ENCODE results near the gene CACNA2D3. TPM values are rescaled to one million over a fixed set of nuclear protein-coding genes. Genes with fewer than 3 reads are reported as not detected.

Gene CACNA2D3
- total RNA-seq, 1 donor from 2014 or later: not detected

DNA sequence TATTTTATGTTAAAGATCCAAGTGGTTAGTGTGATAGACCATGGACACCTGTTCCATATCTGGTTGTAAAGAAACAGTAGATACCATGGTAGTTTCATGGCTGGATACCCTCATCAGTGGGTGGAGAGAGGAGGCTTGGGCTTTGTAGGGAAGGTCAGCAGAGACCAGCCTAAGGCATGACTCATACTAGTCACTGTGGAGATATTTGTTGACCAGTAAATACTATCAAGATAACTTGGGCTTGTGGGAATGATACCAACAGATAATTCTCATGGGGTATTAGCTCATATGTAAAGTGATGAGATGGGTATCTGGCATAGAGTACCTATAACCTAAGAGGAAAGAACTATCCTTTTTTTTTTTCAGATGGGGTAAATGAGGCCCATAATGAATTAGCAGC, 354.5 kb downstream of the CACNA2D3 start:
- no peak overlapping the region for H3K4me3 Mint-ChIP-seq (ENCODE audit: unreplicated experiment)
- peaks cover 38% of the 10 kb centered on the region for H3K9me3 Mint-ChIP-seq (ENCODE audit: low read depth)
- no peaks in the 10 kb centered on the region for H3K4me1 Mint-ChIP-seq (ENCODE audit: low read depth)
- no peaks in the 10 kb centered on the region for H3K36me3 Mint-ChIP-seq (ENCODE audit: low read depth)
- H3K27ac Mint-ChIP-seq (ENCODE audit: unreplicated experiment): no peak overlapping the region
- no peaks in the 10 kb centered on the region for H3K27me3 Mint-ChIP-seq (ENCODE audit: low read depth)
- DNase-seq (ENCODE audit: low spot score): no peak
- TF ChIP-seq, protein P1, sequence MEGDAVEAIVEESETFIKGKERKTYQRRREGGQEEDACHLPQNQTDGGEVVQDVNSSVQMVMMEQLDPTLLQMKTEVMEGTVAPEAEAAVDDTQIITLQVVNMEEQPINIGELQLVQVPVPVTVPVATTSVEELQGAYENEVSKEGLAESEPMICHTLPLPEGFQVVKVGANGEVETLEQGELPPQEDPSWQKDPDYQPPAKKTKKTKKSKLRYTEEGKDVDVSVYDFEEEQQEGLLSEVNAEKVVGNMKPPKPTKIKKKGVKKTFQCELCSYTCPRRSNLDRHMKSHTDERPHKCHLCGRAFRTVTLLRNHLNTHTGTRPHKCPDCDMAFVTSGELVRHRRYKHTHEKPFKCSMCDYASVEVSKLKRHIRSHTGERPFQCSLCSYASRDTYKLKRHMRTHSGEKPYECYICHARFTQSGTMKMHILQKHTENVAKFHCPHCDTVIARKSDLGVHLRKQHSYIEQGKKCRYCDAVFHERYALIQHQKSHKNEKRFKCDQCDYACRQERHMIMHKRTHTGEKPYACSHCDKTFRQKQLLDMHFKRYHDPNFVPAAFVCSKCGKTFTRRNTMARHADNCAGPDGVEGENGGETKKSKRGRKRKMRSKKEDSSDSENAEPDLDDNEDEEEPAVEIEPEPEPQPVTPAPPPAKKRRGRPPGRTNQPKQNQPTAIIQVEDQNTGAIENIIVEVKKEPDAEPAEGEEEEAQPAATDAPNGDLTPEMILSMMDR (IDR thresholded peaks at IDR 0.05): no peak

DNA sequence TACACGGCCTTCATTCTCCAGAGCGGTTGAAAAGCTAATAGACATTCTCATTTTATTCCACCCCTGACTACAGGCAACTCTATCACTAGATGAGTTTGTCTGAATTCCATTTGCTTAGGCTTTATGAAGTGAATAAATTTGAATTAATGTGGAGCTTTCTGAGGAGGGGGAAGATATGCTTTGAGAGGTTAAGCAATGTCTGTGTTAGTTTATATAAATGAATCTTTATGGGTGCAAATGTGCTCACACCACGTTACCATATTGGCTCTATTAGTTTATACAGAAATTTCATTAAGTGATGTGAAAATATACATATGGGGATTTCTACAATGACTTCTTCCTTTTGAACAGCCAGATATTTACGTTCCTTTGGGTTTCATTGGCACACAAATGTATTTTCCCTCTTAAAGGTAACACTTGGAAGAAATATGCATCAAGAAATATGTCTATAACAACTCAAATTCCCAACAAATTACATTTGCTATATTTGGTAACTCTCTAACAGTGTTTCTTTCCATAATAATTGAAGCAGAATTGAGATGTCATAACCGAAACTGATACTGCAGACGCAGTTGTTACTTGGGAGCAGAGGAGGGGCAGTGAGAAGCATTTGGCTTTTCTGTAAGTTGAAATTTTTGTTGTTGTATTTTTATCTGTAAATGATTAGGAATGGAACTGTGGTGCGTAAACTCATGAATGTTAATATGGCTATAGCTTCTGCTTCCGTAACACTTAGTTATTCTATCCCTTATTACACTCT, 359.4 kb downstream of the CACNA2D3 start:
- no peak for DNase-seq (ENCODE audit: low spot score)
- peaks cover 10% of the 10 kb centered on the region for H3K9me3 Mint-ChIP-seq (ENCODE audit: low read depth)
- H3K27me3 Mint-ChIP-seq (ENCODE audit: low read depth): no peaks in the 10 kb centered on the region
- TF ChIP-seq, protein P1 (IDR thresholded peaks at IDR 0.05): no peak
- H3K4me1 Mint-ChIP-seq (ENCODE audit: low read depth): no peaks in the 10 kb centered on the region
- H3K36me3 Mint-ChIP-seq (ENCODE audit: low read depth): no peaks in the 10 kb centered on the region
- H3K27ac Mint-ChIP-seq (ENCODE audit: unreplicated experiment): no peak overlapping the region
- H3K4me3 Mint-ChIP-seq (ENCODE audit: unreplicated experiment): no peak overlapping the region

DNA sequence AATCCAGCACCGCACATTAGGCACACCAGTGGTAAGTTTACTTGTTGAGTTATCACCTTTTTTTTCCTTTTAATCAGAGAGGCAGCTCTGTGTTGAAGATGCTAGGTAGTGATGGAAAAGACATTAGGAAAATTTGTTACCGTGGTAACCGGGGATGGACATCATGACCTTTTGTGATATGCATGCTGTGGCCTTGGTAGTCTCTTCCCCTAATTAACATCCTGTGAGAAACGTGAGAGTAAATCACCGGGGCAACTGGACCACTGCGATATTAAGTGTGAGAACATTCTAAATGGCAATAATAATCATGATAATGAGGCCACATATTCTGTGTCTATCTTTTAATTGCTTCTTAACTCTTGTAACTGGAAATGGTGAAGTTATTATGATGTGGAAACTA, 362.0 kb downstream of the CACNA2D3 start:
- Mint-ChIP-seq H3K27me3 (ENCODE audit: low read depth) (no peaks in the 10 kb centered on the region), H3K9me3 (ENCODE audit: low read depth) (peaks cover 19% of the 10 kb centered on the region), H3K4me3 (ENCODE audit: unreplicated experiment) (no peak overlapping the region), H3K27ac (ENCODE audit: unreplicated experiment) (no peak overlapping the region), H3K4me1 (ENCODE audit: low read depth) (no peaks in the 10 kb centered on the region), H3K36me3 (ENCODE audit: low read depth) (no peaks in the 10 kb centered on the region)
- TF ChIP-seq, protein P1 (IDR thresholded peaks at IDR 0.05): no peak
- no peak for DNase-seq (ENCODE audit: low spot score)

DNA sequence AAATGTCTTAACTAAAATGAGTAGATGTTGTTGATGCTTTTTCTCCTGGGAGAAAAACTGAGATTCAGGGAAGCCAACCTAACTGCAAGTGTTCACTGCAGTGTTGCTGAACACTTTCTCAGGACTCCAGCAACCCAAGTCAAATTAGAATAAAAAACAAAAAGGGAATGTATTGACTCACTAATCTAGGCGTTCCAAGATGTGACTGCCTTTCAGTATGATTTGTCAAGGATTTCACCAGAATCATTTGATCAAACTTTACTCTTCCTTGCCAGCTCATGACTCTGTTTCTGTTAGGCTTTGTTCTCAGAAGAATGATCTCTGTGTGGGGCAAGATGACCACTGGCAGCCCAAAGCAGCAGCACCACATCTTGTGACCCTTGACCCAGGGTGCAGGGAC, 364.0 kb downstream of the CACNA2D3 start:
- H3K4me3 Mint-ChIP-seq (ENCODE audit: unreplicated experiment): no peak overlapping the region
- peaks cover 18% of the 10 kb centered on the region for H3K9me3 Mint-ChIP-seq (ENCODE audit: low read depth)
- no peaks in the 10 kb centered on the region for H3K36me3 Mint-ChIP-seq (ENCODE audit: low read depth)
- no peak overlapping the region for H3K27ac Mint-ChIP-seq (ENCODE audit: unreplicated experiment)
- no peak for DNase-seq (ENCODE audit: low spot score)
- TF ChIP-seq, protein P1 (IDR thresholded peaks at IDR 0.05): no peak
- H3K27me3 Mint-ChIP-seq (ENCODE audit: low read depth): no peaks in the 10 kb centered on the region
- no peaks in the 10 kb centered on the region for H3K4me1 Mint-ChIP-seq (ENCODE audit: low read depth)

DNA sequence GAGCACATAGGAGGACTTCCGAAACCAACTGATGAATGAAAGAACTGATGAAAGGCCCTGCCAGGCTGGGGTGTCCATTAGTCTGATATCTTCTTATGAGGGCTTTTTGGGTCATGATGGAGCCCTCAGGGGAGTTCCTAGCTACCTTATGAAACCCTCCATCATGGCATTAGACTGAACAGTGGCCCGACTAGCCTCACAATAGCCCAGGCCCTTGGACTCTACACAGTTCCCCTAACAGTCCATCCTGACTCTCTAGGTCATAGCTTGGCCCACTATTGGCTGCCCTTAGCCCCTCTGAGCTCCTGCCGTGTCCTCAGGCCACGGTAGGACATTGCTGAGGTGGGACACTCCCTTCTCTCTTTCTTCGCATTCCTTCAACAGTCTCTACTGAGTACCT, 365.9 kb downstream of the CACNA2D3 start:
- Mint-ChIP-seq H3K9me3 (ENCODE audit: low read depth) (peaks cover 16% of the 10 kb centered on the region), H3K4me3 (ENCODE audit: unreplicated experiment) (no peak overlapping the region), H3K27ac (ENCODE audit: unreplicated experiment) (no peak overlapping the region), H3K27me3 (ENCODE audit: low read depth) (no peaks in the 10 kb centered on the region), H3K36me3 (ENCODE audit: low read depth) (no peaks in the 10 kb centered on the region), H3K4me1 (ENCODE audit: low read depth) (no peaks in the 10 kb centered on the region)
- TF ChIP-seq, protein P1 (IDR thresholded peaks at IDR 0.05): no peak
- DNase-seq (ENCODE audit: low spot score): no peak

Measured in chondrocyte (in vitro differentiated cells).